Glutamatergic neuron (in vitro differentiated cells): ENCODE results near the gene COA7. TPM values are rescaled to one million over a fixed set of nuclear protein-coding genes. Genes with fewer than 3 reads are reported as not detected.
A peak's percentile ranks its signal among the peaks of the same experiment; 100 is the strongest.
"Not testable (repeated sequence)": the region's sequence is repeated elsewhere in the genome, so short reads cannot be mapped to it uniquely, and the experiment has no call there.

Source experiments
- DNase-seq: peaks from one replicate; pipeline ENCODE4 v3.0.0; 2022
- H3K27ac Mint-ChIP-seq: one replicate; pipeline ENCODE4 v1.8.0; 2020; ENCODE audit warnings: mild to moderate bottlenecking, mixed read lengths, inconsistent platforms; ENCODE audit not compliant: unreplicated experiment
- H3K27me3 Mint-ChIP-seq: one replicate; pipeline ENCODE4 v1.8.0; 2020; ENCODE audit warnings: mild to moderate bottlenecking, moderate library complexity, mixed read lengths, inconsistent platforms; ENCODE audit not compliant: unreplicated experiment
- H3K36me3 Mint-ChIP-seq: one replicate; pipeline ENCODE4 v1.8.0; 2020; ENCODE audit warnings: mild to moderate bottlenecking, mixed read lengths, inconsistent platforms; ENCODE audit not compliant: unreplicated experiment
- H3K4me1 Mint-ChIP-seq: one replicate; pipeline ENCODE4 v1.8.0; 2020; ENCODE audit warnings: mild to moderate bottlenecking, low read depth, mixed read lengths, inconsistent platforms; ENCODE audit not compliant: unreplicated experiment
- H3K4me3 Mint-ChIP-seq: one replicate; pipeline ENCODE4 v1.8.0; 2020; ENCODE audit warnings: mild to moderate bottlenecking, mixed read lengths, inconsistent platforms; ENCODE audit not compliant: unreplicated experiment
- H3K9me3 Mint-ChIP-seq: one replicate; pipeline ENCODE4 v1.8.0; 2020; ENCODE audit warnings: mild to moderate bottlenecking, moderate library complexity, mixed read lengths, inconsistent platforms; ENCODE audit not compliant: unreplicated experiment
- CTCF ChIP-seq: fragments of 200-600 bp; sonication (generic); IDR thresholded peaks from one replicate; pipeline ENCODE4 v1.5.0; 2021; ENCODE audit not compliant: partially characterized antibody, unreplicated experiment
- total RNA-seq: library from RNA; stranded (reverse); fragmentation: NEBNext Ultra II Directional; extraction: Animal tissue kit (Norgen Biotek cat#: 25700); gene quantifications from one replicate; pipeline ENCODE4 v1.2.1, GENCODE V29; 2021; ENCODE audit not compliant: unreplicated experiment

Gene COA7
- total RNA-seq, 1 donor from 2014 or later: 24.6 TPM

GRCh38 chr1:52706136-52706670, 8.1 kb upstream of the COA7 start:
- no peak for TF ChIP-seq CTCF
- Mint-ChIP-seq H3K4me1 (peaks cover 12% of the 10 kb centered on the region), H3K27ac (no peak overlapping the region), H3K27me3 (peaks cover 4% of the 10 kb centered on the region), H3K4me3 (no peak overlapping the region), H3K9me3 (peaks cover 6% of the 10 kb centered on the region), H3K36me3 (no peaks in the 10 kb centered on the region)
- no peak for DNase-seq

- Mint-ChIP-seq H3K27ac (peak overlapping the region; percentile 99), H3K4me1 (peaks cover 12% of the 10 kb centered on the region), H3K27me3 (peaks cover 8% of the 10 kb centered on the region), H3K9me3 (peaks cover 7% of the 10 kb centered on the region), H3K36me3 (no peaks in the 10 kb centered on the region), H3K4me3 (peak overlapping the region; percentile 95)
- TF ChIP-seq CTCF: no peak
- peak; percentile 87 for DNase-seq
These were observed 5.0 kb upstream of the COA7 start for GRCh38 chr1:52702886-52703787.

GRCh38 chr1:52695627-52696026, 2.5 kb downstream of the COA7 start:
- Mint-ChIP-seq H3K27me3 (peaks cover 6% of the 10 kb centered on the region), H3K27ac (no peak overlapping the region), H3K9me3 (peaks cover 4% of the 10 kb centered on the region), H3K36me3 (no peaks in the 10 kb centered on the region), H3K4me1 (peaks cover 3% of the 10 kb centered on the region), H3K4me3 (no peak overlapping the region)
- no peak for TF ChIP-seq CTCF
- no peak for DNase-seq

GRCh38 chr1:52693843-52694242, 4.3 kb downstream of the COA7 start:
- no peak for DNase-seq
- H3K27ac Mint-ChIP-seq: no peak overlapping the region
- H3K4me3 Mint-ChIP-seq: no peak overlapping the region
- no peaks in the 10 kb centered on the region for H3K36me3 Mint-ChIP-seq
- TF ChIP-seq CTCF: no peak
- peaks cover 6% of the 10 kb centered on the region for H3K27me3 Mint-ChIP-seq
- peaks cover 4% of the 10 kb centered on the region for H3K9me3 Mint-ChIP-seq
- H3K4me1 Mint-ChIP-seq: peaks cover 3% of the 10 kb centered on the region

- not testable (repeated sequence) for H3K27me3 Mint-ChIP-seq, H3K4me1 Mint-ChIP-seq, H3K9me3 Mint-ChIP-seq, H3K27ac Mint-ChIP-seq, H3K4me3 Mint-ChIP-seq, H3K36me3 Mint-ChIP-seq, DNase-seq
These were observed 4.8 kb downstream of the COA7 start for GRCh38 chr1:52693351-52693750.
